Neural cell (in vitro differentiated cells): ENCODE data around the gene TGFBR3. TPM values are rescaled to one million over a fixed set of nuclear protein-coding genes. Genes with fewer than 3 reads are reported as not detected.

Experiments
- H2AFZ ChIP-seq: fragments of 200-600, 300-800 bp; sonication (generic), shearing (Covaris generic); 2 replicates; pipeline ENCODE4 v1.6.0; 2014; ENCODE audit warnings: low read depth, mild to moderate bottlenecking, antibody characterized with exemption, low read length, moderate library complexity
- H3F3A ChIP-seq: fragments of 200-600 bp; shearing (Covaris generic); 2 replicates; pipeline ENCODE4 v1.6.1; 2016; ENCODE audit warnings: mild to moderate bottlenecking, moderate library complexity, mixed read lengths, antibody characterized with exemption, low read length; ENCODE audit not compliant: insufficient read depth, poor library complexity, severe bottlenecking
- H3K27ac ChIP-seq: fragments of 200-600, 300-800 bp; sonication (generic), shearing (Covaris generic); 2 replicates; pipeline ENCODE4 v1.5.1; 2014; ENCODE audit warnings: mild to moderate bottlenecking, low read length, moderate library complexity
- H3K27me3 ChIP-seq: fragments of 300-800, 200-600 bp; sonication (generic), shearing (Covaris generic); 2 replicates; pipeline ENCODE4 v1.6.0; 2014; ENCODE audit warnings: mild to moderate bottlenecking, low read depth, low read length, moderate library complexity; ENCODE audit not compliant: insufficient read depth
- H3K36me3 ChIP-seq: fragments of 300-800, 200-600 bp; sonication (generic), shearing (Covaris generic); 2 replicates; pipeline ENCODE4 v1.5.1; 2014; ENCODE audit warnings: mild to moderate bottlenecking, antibody characterized with exemption, low read length, moderate library complexity; ENCODE audit not compliant: insufficient read depth
- H3K4me2 ChIP-seq: fragments of 300-800, 200-600 bp; sonication (generic), shearing (Covaris generic); 2 replicates; pipeline ENCODE4 v1.6.0; 2014; ENCODE audit warnings: mild to moderate bottlenecking, low read length
- H3K4me3 ChIP-seq: fragments of 300-800, 200-600 bp; sonication (generic), shearing (Covaris generic); 2 replicates; pipeline ENCODE4 v1.5.1; 2014; ENCODE audit warnings: mild to moderate bottlenecking, low read length, moderate library complexity
- H3K79me2 ChIP-seq: fragments of 200-600 bp; shearing (Covaris generic); replicated peaks from 2 replicates; pipeline ENCODE4 v1.6.0; 2014; ENCODE audit warnings: mild to moderate bottlenecking, low read length, moderate library complexity; ENCODE audit not compliant: insufficient read depth
- H3K9ac ChIP-seq: fragments of 300-800, 200-600 bp; sonication (generic), shearing (Covaris generic); 2 replicates; pipeline ENCODE4 v1.6.1; 2016; ENCODE audit warnings: mild to moderate bottlenecking, low read length, mixed read lengths
- H3K9me2 ChIP-seq: fragments of 200-600 bp; shearing (Covaris generic); 2 replicates; pipeline ENCODE4 v1.6.1; 2016; ENCODE audit warnings: mild to moderate bottlenecking, low read length, mixed read lengths; ENCODE audit not compliant: insufficient read depth
- H3K9me3 ChIP-seq: fragments of 200-600, 300-800 bp; sonication (generic), shearing (Covaris generic); 2 replicates; pipeline ENCODE4 v1.6.1; 2016; ENCODE audit warnings: mild to moderate bottlenecking, mixed run types, low read length, moderate library complexity, mixed read lengths
- H4K20me1 ChIP-seq: fragments of 200-600 bp; shearing (Covaris generic); 2 replicates; pipeline ENCODE4 v1.6.1; 2016; ENCODE audit warnings: mild to moderate bottlenecking, mixed run types; ENCODE audit not compliant: insufficient read depth
- CTCF ChIP-seq: fragments of 450-650 bp; IDR thresholded peaks from 2 replicates; pipeline ENCODE4 v1.5.1; 2014; ENCODE audit warnings: antibody characterized with exemption, mild to moderate bottlenecking, moderate library complexity; ENCODE audit not compliant: poor library complexity, severe bottlenecking
- EP300 ChIP-seq: fragments of 450-650 bp; conservative IDR thresholded peaks from 2 replicates; pipeline ENCODE4 v1.6.1; 2014; ENCODE audit warnings: antibody characterized with exemption, mild to moderate bottlenecking, moderate library complexity; ENCODE audit not compliant: poor library complexity, severe bottlenecking
- EZH2 ChIP-seq: fragments of 200-600, 300-800 bp; shearing (Covaris generic), sonication (generic); IDR thresholded peaks from 2 replicates; pipeline ENCODE4 v1.6.1; 2014; ENCODE audit warnings: antibody characterized with exemption, low read length, borderline replicate concordance, mild to moderate bottlenecking; ENCODE audit not compliant: insufficient read depth, poor library complexity, severe bottlenecking
- MXI1 ChIP-seq: fragments of 450-650 bp; conservative IDR thresholded peaks from 2 replicates; pipeline ENCODE4 v1.6.1; 2014; ENCODE audit warnings: antibody characterized with exemption, mild to moderate bottlenecking; ENCODE audit not compliant: poor library complexity, severe bottlenecking
- POLR2AphosphoS5 ChIP-seq: IDR thresholded peaks from 2 replicates; pipeline ENCODE4 v1.6.1; 2012
- RAD21 ChIP-seq: fragments of 450-650 bp; conservative IDR thresholded peaks from 2 replicates; pipeline ENCODE4 v1.6.1; 2014; ENCODE audit warnings: antibody characterized with exemption, mild to moderate bottlenecking, moderate library complexity
- REST ChIP-seq: IDR thresholded peaks from 2 replicates; pipeline ENCODE4 v1.6.1; 2012; ENCODE audit warnings: borderline replicate concordance
- SMC3 ChIP-seq: fragments of 450-650 bp; conservative IDR thresholded peaks from 2 replicates; pipeline ENCODE4 v1.6.1; 2014; ENCODE audit warnings: antibody characterized with exemption, mild to moderate bottlenecking, moderate library complexity; ENCODE audit not compliant: poor library complexity
- TAF1 ChIP-seq: IDR thresholded peaks from 2 replicates; pipeline ENCODE4 v1.6.1; 2012; ENCODE audit warnings: low read depth
- polyA plus RNA-seq: library from polyadenylated mRNA; depleted of rRNA; stranded (reverse); fragments of >200 nt; gene quantifications from 2 replicates; pipeline ENCODE4 v1.2.3, GENCODE V29; 2014

Gene TGFBR3
- polyA plus RNA-seq, 1 donor from 2014 or later = 0.25 TPM

GRCh38 chr1:91847851-91848250 lies 38.1 kb downstream of the TGFBR3 start:
- H3K79me2 ChIP-seq = no peaks in the 10 kb centered on the region
- no peaks in the 10 kb centered on the region for H3F3A ChIP-seq

DNA sequence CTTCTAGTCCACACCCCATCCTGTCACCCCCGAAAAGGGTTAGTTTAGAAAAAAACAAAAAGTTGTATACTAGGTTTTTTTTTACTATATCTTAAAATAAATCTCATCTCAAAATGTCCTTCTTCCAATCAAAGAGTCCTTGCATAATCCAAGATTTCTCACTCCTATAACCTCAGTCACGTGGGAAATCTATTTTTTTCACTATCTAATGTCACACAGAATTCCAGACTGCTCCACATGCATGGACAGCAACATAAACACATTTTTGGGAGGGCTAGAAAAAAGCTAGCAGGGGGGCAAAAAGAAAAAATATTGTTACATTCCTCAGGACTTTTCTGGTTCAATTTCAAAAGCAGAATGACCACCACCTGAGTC lies 39.3 kb downstream of the TGFBR3 start:
- Histone ChIP-seq H3K9me3 (no peaks in the 10 kb centered on the region), H3K27me3 (no peaks in the 10 kb centered on the region), H3K36me3 (no peaks in the 10 kb centered on the region), H2AFZ (no peak overlapping the region), H3K9ac (no peak overlapping the region), H3K27ac (no peak overlapping the region), H3F3A (no peaks in the 10 kb centered on the region), H3K4me3 (no peak overlapping the region), H3K9me2 (no peaks in the 10 kb centered on the region), H3K4me2 (no peak overlapping the region), H3K79me2 (no peaks in the 10 kb centered on the region), H4K20me1 (no peaks in the 10 kb centered on the region)
- TF ChIP-seq REST (no peak), CTCF (no peak), POLR2AphosphoS5 (no peak), MXI1 (no peak)

More at GRCh38 chr1:91847851-91848250, 38.1 kb downstream of the TGFBR3 start:
- Histone ChIP-seq H4K20me1 (no peaks in the 10 kb centered on the region), H3K4me3 (no peak overlapping the region), H3K27ac (no peak overlapping the region), H2AFZ (no peak overlapping the region), H3K9ac (no peak overlapping the region), H3K9me2 (no peaks in the 10 kb centered on the region), H3K27me3 (no peaks in the 10 kb centered on the region), H3K36me3 (no peaks in the 10 kb centered on the region), H3K4me2 (no peak overlapping the region), H3K9me3 (no peaks in the 10 kb centered on the region)
- TF ChIP-seq SMC3 (no peak), POLR2AphosphoS5 (no peak), REST (no peak), RAD21 (no peak), CTCF (no peak), MXI1 (no peak), TAF1 (no peak), EZH2 (no peak), EP300 (no peak)
